OCI-M2 (cell line): Measurements from ENCODE around the gene PPM1N.

Source experiments
- DNase-seq: peaks from one replicate; lab custom pipeline; 2025; ENCODE audit not compliant: unreplicated experiment; lab: John Stamatoyannopoulos, UW

PPM1N gene

GRCh38 chr19:45470762-45471081 is 27.5 kb upstream of the PPM1N start:
- DNase-seq = no peak

- no peak for DNase-seq
Observed at GRCh38 chr19:45471111-45471930, 26.9 kb upstream of the PPM1N start.

- DNase-seq = no peak
Observed at GRCh38 chr19:45471931-45472562, 26.2 kb upstream of the PPM1N start.

GRCh38 chr19:45472563-45473366 is 25.5 kb upstream of the PPM1N start:
- DNase-seq = no peak

GRCh38 chr19:45473367-45473681 is 24.9 kb upstream of the PPM1N start:
- DNase-seq = no peak

- no peak for DNase-seq
Observed at GRCh38 chr19:45473682-45474605, 24.3 kb upstream of the PPM1N start.

GRCh38 chr19:45474606-45475521 is 23.4 kb upstream of the PPM1N start:
- DNase-seq = no peak

GRCh38 chr19:45475537-45476291 is 22.5 kb upstream of the PPM1N start:
- DNase-seq = no peak

GRCh38 chr19:45476304-45476703 is 21.9 kb upstream of the PPM1N start:
- DNase-seq = no peak

- no peak for DNase-seq
Observed at GRCh38 chr19:45477186-45477585, 21.1 kb upstream of the PPM1N start.

- DNase-seq = no peak
Observed at GRCh38 chr19:45477713-45478453, 20.4 kb upstream of the PPM1N start.

- peak; percentile 96 for DNase-seq
Observed at GRCh38 chr19:45478454-45479238, 19.6 kb upstream of the PPM1N start.

GRCh38 chr19:45483033-45483432 is 15.2 kb upstream of the PPM1N start:
- no peak for DNase-seq

- no peak for DNase-seq
Observed at GRCh38 chr19:45484273-45484945, 13.8 kb upstream of the PPM1N start.

- peak; percentile 94 for DNase-seq
Observed at GRCh38 chr19:45485305-45486077, 12.8 kb upstream of the PPM1N start.

GRCh38 chr19:45488708-45489107 is 9.5 kb upstream of the PPM1N start:
- DNase-seq = no peak
